Measurements from ENCODE around the gene NFAT5.
A peak's percentile ranks its signal among the peaks of the same experiment; 100 is the strongest.
"Not testable (repeated sequence)": the region's sequence is repeated elsewhere in the genome, so short reads cannot be mapped to it uniquely, and the experiment has no call there.

The NFAT5 gene

GRCh38 chr16:69566240-69566980 lies 644 bp downstream of the NFAT5 start:
- no peak for TF ChIP-seq CTCF (IDR thresholded peaks at IDR 0.05; ENCODE audit: low read depth, low read length, missing control alignments)
- no peak for DNase-seq (ENCODE audit: low read depth)
- H3K4me3 ChIP-seq (ENCODE audit: low read depth, low read length), result peak overlapping the region; percentile 98

- peak; percentile 31 for TF ChIP-seq CTCF (IDR thresholded peaks at IDR 0.05; ENCODE audit: low read depth, low read length, missing control alignments)
- H3K4me3 ChIP-seq (ENCODE audit: low read depth, low read length), result peak overlapping the region; percentile 98
- no peak for DNase-seq (ENCODE audit: low read depth)
Measured at GRCh38 chr16:69566981-69567680, 1.4 kb downstream of the NFAT5 start.

- no peak for TF ChIP-seq CTCF (IDR thresholded peaks at IDR 0.05; ENCODE audit: low read depth, low read length, missing control alignments)
- no peak for DNase-seq (ENCODE audit: low read depth)
- peak overlapping the region; percentile 98 for H3K4me3 ChIP-seq (ENCODE audit: low read depth, low read length)
Measured at GRCh38 chr16:69568676-69569075, 2.9 kb downstream of the NFAT5 start.

GRCh38 chr16:69578771-69579170 lies 13.0 kb downstream of the NFAT5 start:
- H3K4me3 ChIP-seq (ENCODE audit: low read depth, low read length); DNase-seq (ENCODE audit: low read depth): not testable (repeated sequence)

GRCh38 chr16:69579783-69580481 lies 14.2 kb downstream of the NFAT5 start:
- no peak for DNase-seq (ENCODE audit: low read depth)
- no peak overlapping the region for H3K4me3 ChIP-seq (ENCODE audit: low read depth, low read length)
- TF ChIP-seq CTCF (IDR thresholded peaks at IDR 0.05; ENCODE audit: low read depth, low read length, missing control alignments), result no peak

GRCh38 chr16:69581297-69581696 lies 15.5 kb downstream of the NFAT5 start:
- no peak overlapping the region for H3K4me3 ChIP-seq (ENCODE audit: low read depth, low read length)
- TF ChIP-seq CTCF (IDR thresholded peaks at IDR 0.05; ENCODE audit: low read depth, low read length, missing control alignments), result no peak
- DNase-seq (ENCODE audit: low read depth), result no peak

GRCh38 chr16:69584493-69584892 lies 18.7 kb downstream of the NFAT5 start:
- DNase-seq (ENCODE audit: low read depth); H3K4me3 ChIP-seq (ENCODE audit: low read depth, low read length): not testable (repeated sequence)

All from GM12864 (cell line).